Lower leg skin (tissue), 4 donors: ENCODE data around the gene BOK. TPM values are rescaled to one million over a fixed set of nuclear protein-coding genes. Genes with fewer than 3 reads are reported as not detected.

Source experiments
- DNase-seq, 2 donors: peaks; one replicate each; pipeline ENCODE4 v3.0.0-alpha.2; 2019; ENCODE audit warnings: low spot score in 2 of 2
- H3K4me3 ChIP-seq: fragments of 200-600 bp; sonication (generic); 2 replicates; pipeline ENCODE4 v1.5.1; 2017; ENCODE audit warnings: mild to moderate bottlenecking, low read depth; ENCODE audit not compliant: poor library complexity, severe bottlenecking
- POLR2A ChIP-seq, 2 donors: fragments of 450-650 bp; IDR thresholded peaks; one replicate each; pipeline ENCODE4 v1.6.1; 2016 to 2017; ENCODE audit warnings: antibody characterized with exemption in 2 of 2, mild to moderate bottlenecking in 1 of 2, moderate library complexity in 1 of 2
- WGBS, 2 donors: methylation state at CpG; one replicate each; pipeline ENCODE4 v1.1.5; 2018; 5-methylcytosine and 5-hydroxymethylcytosine counted together
- intact Hi-C: fragments of 100-400 bp; cut with DNase I; formaldehyde crosslinking; loops from one replicate; pipeline ENCODE4 v1.15.0; 2023; ENCODE audit warnings: low total_unique reads
- total RNA-seq, 4 donors: library from RNA; depleted of rRNA; stranded (reverse); fragments of >200 nt; gene quantifications; one replicate each; pipeline ENCODE4 v1.1.0, GENCODE V29; 2016
- TF ChIP-seq, protein P1 (sequence below), 3 donors: fragments of 450-650 bp; IDR thresholded peaks; one replicate each; pipeline ENCODE4 v1.5.1; 2016; ENCODE audit warnings: antibody characterized with exemption in 3 of 3, mild to moderate bottlenecking in 3 of 3, moderate library complexity in 2 of 3

Gene BOK
- total RNA-seq, 4 donors from 2014 or later: 44.2 to 59.9 (median 54.7) TPM

DNA sequence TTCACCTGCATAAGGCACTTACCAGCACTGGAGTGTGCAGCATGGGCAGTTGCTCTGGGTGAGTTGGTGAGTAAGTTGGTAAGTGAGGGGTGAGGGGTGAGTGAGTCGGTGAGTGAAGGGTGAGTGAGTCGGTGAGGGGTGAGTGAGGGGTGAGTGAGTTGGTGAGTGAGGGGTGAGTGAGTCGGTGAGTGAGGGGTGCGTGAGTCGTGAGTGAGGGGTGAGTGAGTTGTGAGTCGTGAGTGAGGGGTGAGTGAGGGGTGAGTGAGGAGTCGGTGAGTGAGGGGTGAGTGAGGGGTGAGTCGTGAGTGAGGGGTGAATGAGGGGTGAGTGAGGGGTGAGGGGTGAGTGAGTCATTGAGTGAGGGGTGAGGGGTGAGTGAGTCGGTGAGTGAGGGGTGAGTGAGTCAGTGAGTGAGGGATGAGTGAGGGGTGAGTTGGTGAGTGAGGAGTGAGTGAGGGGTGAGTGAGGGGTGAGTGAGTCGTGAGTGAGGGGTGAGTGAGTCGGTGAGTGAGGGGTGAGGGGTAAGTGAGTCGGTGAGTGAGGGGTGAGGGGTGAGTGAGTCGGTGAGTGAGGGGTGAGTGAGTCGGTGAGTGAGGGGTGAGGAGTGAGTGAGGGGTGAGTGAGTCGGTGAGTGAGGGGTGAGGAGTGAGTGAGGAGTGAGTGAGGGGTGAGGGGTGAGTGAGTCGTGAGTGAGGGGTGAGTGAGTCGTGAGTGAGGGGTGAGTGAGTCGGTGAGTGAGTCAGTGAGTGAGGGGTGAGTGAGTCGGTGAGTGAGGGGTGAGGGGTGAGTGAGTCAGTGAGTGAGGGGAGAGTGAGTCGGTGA, 61.3 kb downstream of the BOK start:
- intact Hi-C loops: no loop called here
- H3K4me3 ChIP-seq: no peak overlapping the region
- no peak for DNase-seq
- WGBS, 2 donors: 92 to 94% methylated on average over 20 of the region's 20 CpGs
- no peak for TF ChIP-seq POLR2A (IDR thresholded peaks at IDR 0.05)
- TF ChIP-seq, protein P1, sequence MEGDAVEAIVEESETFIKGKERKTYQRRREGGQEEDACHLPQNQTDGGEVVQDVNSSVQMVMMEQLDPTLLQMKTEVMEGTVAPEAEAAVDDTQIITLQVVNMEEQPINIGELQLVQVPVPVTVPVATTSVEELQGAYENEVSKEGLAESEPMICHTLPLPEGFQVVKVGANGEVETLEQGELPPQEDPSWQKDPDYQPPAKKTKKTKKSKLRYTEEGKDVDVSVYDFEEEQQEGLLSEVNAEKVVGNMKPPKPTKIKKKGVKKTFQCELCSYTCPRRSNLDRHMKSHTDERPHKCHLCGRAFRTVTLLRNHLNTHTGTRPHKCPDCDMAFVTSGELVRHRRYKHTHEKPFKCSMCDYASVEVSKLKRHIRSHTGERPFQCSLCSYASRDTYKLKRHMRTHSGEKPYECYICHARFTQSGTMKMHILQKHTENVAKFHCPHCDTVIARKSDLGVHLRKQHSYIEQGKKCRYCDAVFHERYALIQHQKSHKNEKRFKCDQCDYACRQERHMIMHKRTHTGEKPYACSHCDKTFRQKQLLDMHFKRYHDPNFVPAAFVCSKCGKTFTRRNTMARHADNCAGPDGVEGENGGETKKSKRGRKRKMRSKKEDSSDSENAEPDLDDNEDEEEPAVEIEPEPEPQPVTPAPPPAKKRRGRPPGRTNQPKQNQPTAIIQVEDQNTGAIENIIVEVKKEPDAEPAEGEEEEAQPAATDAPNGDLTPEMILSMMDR (IDR thresholded peaks at IDR 0.05): no peak

GRCh38 chr2:241620419-241620769, 61.8 kb downstream of the BOK start:
- 93 to 96% methylated on average over 6 of the region's 6 CpGs for WGBS, 2 donors
- TF ChIP-seq POLR2A (IDR thresholded peaks at IDR 0.05): no peak
- TF ChIP-seq, protein P1 (IDR thresholded peaks at IDR 0.05): no peak
- intact Hi-C loops: no loop called here
- no peak overlapping the region for H3K4me3 ChIP-seq
- DNase-seq: no peak

Other genes starting within 250 kb of the BOK start
- 100 to 1,000 TPM; 241 to 393 (median 294) TPM for gene HDLBP, start 243.1 kb upstream of the BOK start, total RNA-seq
- gene SEPTIN2, start 242.8 kb upstream of the BOK start, total RNA-seq: 100 to 1,000 TPM in 3 of 4 donors, 10 to 100 TPM in 1; 97.3 to 164 (median 124) TPM
- gene FARP2, start 202.5 kb upstream of the BOK start, total RNA-seq: 10 to 100 TPM; 63.3 to 86.4 (median 66.0) TPM
- gene STK25, start 50.2 kb upstream of the BOK start, total RNA-seq: 100 to 1,000 TPM; 137 to 315 (median 188) TPM
- gene THAP4, start 78.4 kb downstream of the BOK start, total RNA-seq: 10 to 100 TPM; 52.4 to 60.7 (median 58.3) TPM
- 10 to 100 TPM; 48.4 to 86.2 (median 63.3) TPM for gene ATG4B, start 78.9 kb downstream of the BOK start, total RNA-seq
- gene DTYMK, start 128.1 kb downstream of the BOK start, total RNA-seq: 10 to 100 TPM in 3 of 4 donors, 1 to 10 TPM in 1; 6.6 to 16.2 (median 12.0) TPM
- 10 to 100 TPM; 31.6 to 73.9 (median 35.7) TPM for gene ING5, start 143.3 kb downstream of the BOK start, total RNA-seq
- 10 to 100 TPM; 34.8 to 65.1 (median 48.2) TPM for gene D2HGDH, start 175.9 kb downstream of the BOK start, total RNA-seq
- gene GAL3ST2, start 218.1 kb downstream of the BOK start, total RNA-seq: 1 to 10 TPM in 1 of 4 donors, under 1 TPM in 3; 0.34 to 4.7 (median 0.54) TPM